Measurements from ENCODE around the gene B3GAT2. TPM values are rescaled to one million over a fixed set of nuclear protein-coding genes. Genes with fewer than 3 reads are reported as not detected.

Gene B3GAT2
- total RNA-seq, 1 experiment from 2014 or later: 0.11 TPM

- intact Hi-C loops (cut with micrococcal nuclease; ENCODE audit: unreplicated experiment): no loop called here
- Mint-ChIP-seq H3K4me3 (ENCODE audit: unreplicated experiment) (no peak overlapping the region), H3K9me3 (ENCODE audit: unreplicated experiment) (no peaks in the 10 kb centered on the region), H3K36me3 (ENCODE audit: insufficient read depth, unreplicated experiment) (peaks cover 13% of the 10 kb centered on the region), H3K4me1 (ENCODE audit: low read depth, unreplicated experiment) (no peaks in the 10 kb centered on the region), H3K27ac (ENCODE audit: unreplicated experiment) (no peak overlapping the region), H3K27me3 (ENCODE audit: insufficient read depth, unreplicated experiment) (peaks cover 3% of the 10 kb centered on the region)
- Histone ChIP-seq H3K4me1 (no peaks in the 10 kb centered on the region), H3K36me3 (ENCODE audit: control insufficient read depth, insufficient read depth, low read length) (no peaks in the 10 kb centered on the region), H3K4me3 (ENCODE audit: low read depth, low read length) (no peak overlapping the region), H3K9me3 (no peaks in the 10 kb centered on the region), H3K27me3 (replicated peaks; ENCODE audit: control insufficient read depth, insufficient read depth, low read length) (no peaks in the 10 kb centered on the region)
- ChIA-PET CTCF (no interaction called here), POLR2A (no interaction called here)
- BruUV-seq (replicated peaks): no TSS peak
- no peak for TF ChIP-seq CTCF (IDR thresholded peaks at IDR 0.05; ENCODE audit: insufficient read depth in 1 of 2, low read depth in 1 of 2, low read length in 1 of 2, severe bottlenecking in 1 of 2, unreplicated experiment in 1 of 2)
- DNase-seq: no peak
Observed at GRCh38 chr6:70864401-70864800, 92.5 kb downstream of the B3GAT2 start.

GRCh38 chr6:70863343-70863742, 93.5 kb downstream of the B3GAT2 start:
- Mint-ChIP-seq H3K4me1 (ENCODE audit: low read depth, unreplicated experiment) (no peaks in the 10 kb centered on the region), H3K36me3 (ENCODE audit: insufficient read depth, unreplicated experiment) (peaks cover 13% of the 10 kb centered on the region), H3K4me3 (ENCODE audit: unreplicated experiment) (no peak overlapping the region), H3K27ac (ENCODE audit: unreplicated experiment) (no peak overlapping the region), H3K27me3 (ENCODE audit: insufficient read depth, unreplicated experiment) (peaks cover 3% of the 10 kb centered on the region), H3K9me3 (ENCODE audit: unreplicated experiment) (no peaks in the 10 kb centered on the region)
- no peaks in the 10 kb centered on the region for H3K9me3 ChIP-seq
- no peaks in the 10 kb centered on the region for H3K36me3 ChIP-seq (ENCODE audit: control insufficient read depth, insufficient read depth, low read length)
- intact Hi-C loops (cut with micrococcal nuclease; ENCODE audit: unreplicated experiment): no loop called here
- ChIA-PET CTCF (no interaction called here), POLR2A (no interaction called here)
- H3K27me3 ChIP-seq (replicated peaks; ENCODE audit: control insufficient read depth, insufficient read depth, low read length): no peaks in the 10 kb centered on the region
- DNase-seq: no peak
- no peak overlapping the region for H3K4me3 ChIP-seq (ENCODE audit: low read depth, low read length)
- H3K4me1 ChIP-seq: no peaks in the 10 kb centered on the region
- no peak for TF ChIP-seq CTCF (IDR thresholded peaks at IDR 0.05; ENCODE audit: insufficient read depth in 1 of 2, low read depth in 1 of 2, low read length in 1 of 2, severe bottlenecking in 1 of 2, unreplicated experiment in 1 of 2)
- BruUV-seq (replicated peaks): no TSS peak

- no peak overlapping the region for H3K4me3 ChIP-seq (ENCODE audit: low read depth, low read length)
- no peaks in the 10 kb centered on the region for H3K27me3 ChIP-seq (replicated peaks; ENCODE audit: control insufficient read depth, insufficient read depth, low read length)
- H3K36me3 ChIP-seq (ENCODE audit: control insufficient read depth, insufficient read depth, low read length): no peaks in the 10 kb centered on the region
- Mint-ChIP-seq H3K4me1 (ENCODE audit: low read depth, unreplicated experiment) (no peaks in the 10 kb centered on the region), H3K36me3 (ENCODE audit: insufficient read depth, unreplicated experiment) (peaks cover 8% of the 10 kb centered on the region), H3K4me3 (ENCODE audit: unreplicated experiment) (no peak overlapping the region), H3K27ac (ENCODE audit: unreplicated experiment) (no peak overlapping the region), H3K27me3 (ENCODE audit: insufficient read depth, unreplicated experiment) (no peaks in the 10 kb centered on the region), H3K9me3 (ENCODE audit: unreplicated experiment) (no peaks in the 10 kb centered on the region)
- intact Hi-C loops (cut with micrococcal nuclease; ENCODE audit: unreplicated experiment): no loop called here
- no peaks in the 10 kb centered on the region for H3K4me1 ChIP-seq
- POLR2A ChIA-PET: no interaction called here
- no peaks in the 10 kb centered on the region for H3K9me3 ChIP-seq
- BruUV-seq (replicated peaks): no TSS peak
- DNase-seq: no peak
- CTCF ChIA-PET: no interaction called here
- no peak for TF ChIP-seq CTCF (IDR thresholded peaks at IDR 0.05; ENCODE audit: insufficient read depth in 1 of 2, low read depth in 1 of 2, low read length in 1 of 2, severe bottlenecking in 1 of 2, unreplicated experiment in 1 of 2)
Observed at GRCh38 chr6:70860920-70861319, 95.9 kb downstream of the B3GAT2 start.
